ENCODE measurements around the gene CENPVL3. TPM values are rescaled to one million over a fixed set of nuclear protein-coding genes. Genes with fewer than 3 reads are reported as not detected.

Gene CENPVL3
- total RNA-seq, result under 0.01 TPM in 1 of 2 replicates, not detected in the other

DNA sequence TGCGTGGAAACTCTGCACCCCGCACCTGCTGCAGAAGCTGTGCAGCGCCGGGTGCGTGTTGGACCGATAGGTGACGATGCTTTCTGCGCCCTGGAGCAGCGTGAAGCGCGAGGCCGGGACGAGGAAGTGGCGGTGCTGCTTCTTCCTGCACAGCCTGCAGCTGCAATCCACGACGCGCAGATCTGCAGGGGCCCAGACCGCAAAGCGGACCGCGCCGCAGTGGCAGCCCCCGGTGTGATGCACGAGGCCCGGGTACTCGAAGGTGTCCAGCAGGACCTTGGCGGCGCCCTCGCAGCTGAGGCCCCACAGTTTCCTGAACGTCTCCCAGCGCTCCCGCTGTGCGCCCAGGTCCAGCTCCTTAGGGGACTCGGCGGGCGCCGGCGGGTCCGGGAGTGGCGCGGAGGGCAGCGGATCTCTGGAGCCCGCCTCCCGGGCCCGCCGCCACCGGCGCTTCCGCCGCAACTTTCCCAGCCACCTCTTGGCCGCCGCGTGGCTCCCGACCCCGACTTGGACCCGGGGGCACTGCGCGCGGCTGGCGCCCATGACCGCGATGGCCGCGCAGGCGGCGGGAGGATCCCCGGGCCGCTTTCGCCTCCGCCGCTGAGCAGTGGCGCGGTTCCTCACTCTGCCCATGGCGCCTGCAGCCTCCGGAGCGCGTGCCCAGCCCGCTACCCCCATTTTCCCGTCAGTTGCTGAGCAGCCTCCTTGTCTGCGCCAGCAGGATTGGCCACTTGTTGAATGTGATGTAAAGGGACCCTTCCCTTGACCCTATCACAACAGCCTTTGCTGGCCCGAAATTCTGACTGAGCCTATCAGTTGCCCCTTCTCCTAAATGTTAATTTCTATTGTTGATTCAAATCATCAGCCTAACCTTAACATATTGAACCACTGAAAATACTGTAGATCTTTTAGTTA, at the start of gene CENPVL3:
Gene CENPVL3, minus strand, starts transcription at position 672 of the 915 bp plus-strand sequence. Its CDS starts 39 bp downstream, at position 633.

Other genes with a start within 250 kb of the CENPVL3 start
- gene NUDT11, start 122.3 kb downstream of the CENPVL3 start, total RNA-seq, result 5.6 and 11.0 TPM in 2 replicates
- gene CENPVL2, start 63.9 kb upstream of the CENPVL3 start, total RNA-seq, result not detected in 2 replicates
- gene CENPVL1, start 91.6 kb upstream of the CENPVL3 start, total RNA-seq, result not detected in 2 replicates
- 5.8 and 7.4 TPM in 2 replicates for gene GSPT2, start 124.5 kb upstream of the CENPVL3 start, total RNA-seq

All from epithelial cell of umbilical artery (primary cell).